ENCODE results near the gene ALX3. TPM values are rescaled to one million over a fixed set of nuclear protein-coding genes. Genes with fewer than 3 reads are reported as not detected.

Gene ALX3
- total RNA-seq, 1 donor from 2014 or later = not detected

- Mint-ChIP-seq H3K4me1 (ENCODE audit: low read depth) (peaks cover 34% of the 10 kb centered on the region), H3K9me3 (ENCODE audit: low read depth) (no peaks in the 10 kb centered on the region), H3K27me3 (ENCODE audit: low read depth) (no peaks in the 10 kb centered on the region), H3K27ac (ENCODE audit: unreplicated experiment) (no peak overlapping the region), H3K36me3 (ENCODE audit: low read depth) (peaks cover 33% of the 10 kb centered on the region), H3K4me3 (ENCODE audit: unreplicated experiment) (no peak overlapping the region)
- no peak for DNase-seq (ENCODE audit: low spot score)
- no peak for TF ChIP-seq CTCF (IDR thresholded peaks at IDR 0.05)
Measured at GRCh38 chr1:110058591-110058990, 11.9 kb downstream of the ALX3 start.

GRCh38 chr1:110057963-110058518 lies 12.4 kb downstream of the ALX3 start:
- Mint-ChIP-seq H3K9me3 (ENCODE audit: low read depth) (no peaks in the 10 kb centered on the region), H3K27ac (ENCODE audit: unreplicated experiment) (no peak overlapping the region), H3K36me3 (ENCODE audit: low read depth) (peaks cover 35% of the 10 kb centered on the region), H3K4me3 (ENCODE audit: unreplicated experiment) (no peak overlapping the region), H3K27me3 (ENCODE audit: low read depth) (no peaks in the 10 kb centered on the region), H3K4me1 (ENCODE audit: low read depth) (peaks cover 34% of the 10 kb centered on the region)
- DNase-seq (ENCODE audit: low spot score) = peak; percentile 42
- no peak for TF ChIP-seq CTCF (IDR thresholded peaks at IDR 0.05)

- no peaks in the 10 kb centered on the region for H3K27me3 Mint-ChIP-seq (ENCODE audit: low read depth)
- no peak overlapping the region for H3K4me3 Mint-ChIP-seq (ENCODE audit: unreplicated experiment)
- H3K36me3 Mint-ChIP-seq (ENCODE audit: low read depth) = peaks cover 35% of the 10 kb centered on the region
- H3K9me3 Mint-ChIP-seq (ENCODE audit: low read depth) = no peaks in the 10 kb centered on the region
- DNase-seq (ENCODE audit: low spot score) = no peak
- H3K27ac Mint-ChIP-seq (ENCODE audit: unreplicated experiment) = peak overlapping the region; percentile 59
- peaks cover 34% of the 10 kb centered on the region for H3K4me1 Mint-ChIP-seq (ENCODE audit: low read depth)
- no peak for TF ChIP-seq CTCF (IDR thresholded peaks at IDR 0.05)
Measured at GRCh38 chr1:110056776-110057175, 13.7 kb downstream of the ALX3 start.

- no peaks in the 10 kb centered on the region for H3K9me3 Mint-ChIP-seq (ENCODE audit: low read depth)
- DNase-seq (ENCODE audit: low spot score) = no peak
- peaks cover 36% of the 10 kb centered on the region for H3K36me3 Mint-ChIP-seq (ENCODE audit: low read depth)
- H3K27me3 Mint-ChIP-seq (ENCODE audit: low read depth) = no peaks in the 10 kb centered on the region
- no peak for TF ChIP-seq CTCF (IDR thresholded peaks at IDR 0.05)
- H3K4me1 Mint-ChIP-seq (ENCODE audit: low read depth) = peaks cover 34% of the 10 kb centered on the region
- H3K4me3 Mint-ChIP-seq (ENCODE audit: unreplicated experiment) = no peak overlapping the region
- peak overlapping the region; percentile 59 for H3K27ac Mint-ChIP-seq (ENCODE audit: unreplicated experiment)
Measured at GRCh38 chr1:110056285-110056683, 14.2 kb downstream of the ALX3 start.

- Mint-ChIP-seq H3K27me3 (ENCODE audit: low read depth) (no peaks in the 10 kb centered on the region), H3K4me3 (ENCODE audit: unreplicated experiment) (no peak overlapping the region), H3K9me3 (ENCODE audit: low read depth) (no peaks in the 10 kb centered on the region), H3K27ac (ENCODE audit: unreplicated experiment) (peak overlapping the region; percentile 83), H3K36me3 (ENCODE audit: low read depth) (peaks cover 38% of the 10 kb centered on the region), H3K4me1 (ENCODE audit: low read depth) (peaks cover 40% of the 10 kb centered on the region)
- no peak for TF ChIP-seq CTCF (IDR thresholded peaks at IDR 0.05)
- no peak for DNase-seq (ENCODE audit: low spot score)
Measured at GRCh38 chr1:110055493-110056284, 14.8 kb downstream of the ALX3 start.
